Fibroblast of lung (primary cell): ENCODE data around the gene CTNNB1. TPM values are rescaled to one million over a fixed set of nuclear protein-coding genes. Genes with fewer than 3 reads are reported as not detected.

Experiments
- DNase-seq, 2 donors: peaks; one replicate each; pipeline versions ENCODE4 v3.0.0 to v3.0.0-alpha.2; 2010; ENCODE audit warnings: low read depth in 2 of 2
- H2AFZ ChIP-seq: 2 replicates; pipeline ENCODE4 v1.5.1; 2012; ENCODE audit warnings: low read length, control low read depth, inconsistent platforms
- H3K27ac ChIP-seq: 2 replicates; pipeline ENCODE4 v1.5.1; 2011; ENCODE audit warnings: low read length, control low read depth; ENCODE audit not compliant: insufficient read depth
- H3K27me3 ChIP-seq: 2 replicates; pipeline ENCODE4 v1.5.1; 2011; ENCODE audit warnings: mild to moderate bottlenecking, low read length; ENCODE audit not compliant: control insufficient read depth, insufficient read depth
- H3K36me3 ChIP-seq: 2 replicates; pipeline ENCODE4 v1.5.1; 2011; ENCODE audit warnings: low read length; ENCODE audit not compliant: control insufficient read depth, insufficient read depth
- H3K4me1 ChIP-seq: 2 replicates; pipeline ENCODE4 v1.5.1; 2011; ENCODE audit warnings: low read length; ENCODE audit not compliant: control insufficient read depth, insufficient read depth; ENCODE audit errors: extremely low read depth
- H3K4me2 ChIP-seq: 2 replicates; pipeline ENCODE4 v1.5.1; 2011; ENCODE audit warnings: low read length, control low read depth; ENCODE audit not compliant: insufficient read depth; ENCODE audit errors: extremely low read depth
- H3K4me3 ChIP-seq, 4 experiments: fragments of 200-600 bp in 1 of 4; sonication (generic) in 1 of 4; replicated peaks in 1 of 4; 2 replicates each; pipeline ENCODE4 v1.5.1; 2011 to 2016; ENCODE audit warnings: low read length in 4 of 4, low read depth in 3 of 4, mild to moderate bottlenecking in 3 of 4, control low read depth in 2 of 4, inconsistent platforms in 1 of 4, mixed read lengths in 1 of 4; ENCODE audit not compliant: insufficient read depth in 1 of 4; ENCODE audit errors: control extremely low read depth in 1 of 4
- H3K79me2 ChIP-seq: 2 replicates; pipeline ENCODE4 v1.5.1; 2012; ENCODE audit warnings: mild to moderate bottlenecking, low read length, inconsistent platforms; ENCODE audit not compliant: control insufficient read depth, insufficient read depth
- H3K9ac ChIP-seq: 2 replicates; pipeline ENCODE4 v1.5.1; 2011; ENCODE audit warnings: mild to moderate bottlenecking, low read length, control low read depth; ENCODE audit not compliant: insufficient read depth
- H3K9me3 ChIP-seq: 2 replicates; pipeline ENCODE4 v1.5.1; 2012; ENCODE audit warnings: low read depth, low read length; ENCODE audit not compliant: control insufficient read depth, insufficient read depth
- H4K20me1 ChIP-seq: 2 replicates; pipeline ENCODE4 v1.5.1; 2011; ENCODE audit warnings: low read length; ENCODE audit not compliant: control insufficient read depth, insufficient read depth; ENCODE audit errors: extremely low read depth
- EZH2 ChIP-seq: IDR thresholded peaks from 2 replicates; pipeline ENCODE4 v1.5.1; 2012; ENCODE audit warnings: low read length, control low read depth, mild to moderate bottlenecking; ENCODE audit errors: missing control alignments
- polyA plus RNA-seq, 2 donors: library from polyadenylated mRNA; depleted of rRNA in 1 of 2; stranded (reverse) in 1 of 2; unstranded in 1 of 2; fragments of >200 nt; gene quantifications; 2 replicates each; pipeline ENCODE4 v1.2.1, GENCODE V29; 2011 to 2012; ENCODE audit warnings: missing spikeins in 1 of 2
- total RNA-seq: library from RNA; depleted of rRNA; stranded (reverse); fragments of >200 nt; gene quantifications from 2 replicates; pipeline ENCODE4 v1.2.1, GENCODE V29; 2014
- TF ChIP-seq, protein P1 (sequence below), 2 donors: IDR thresholded peaks in 1 of 2; conservative IDR thresholded peaks in 1 of 2; 1 replicate in 1 of 2; 2 replicates in 1 of 2; pipeline ENCODE4 v1.5.1; 2011 to 2012; ENCODE audit warnings: low read length in 2 of 2, control low read depth in 1 of 2, inconsistent platforms in 1 of 2, low read depth in 1 of 2, mild to moderate bottlenecking in 1 of 2

Gene CTNNB1
- total and polyA plus RNA-seq, 2 donors (not counting 1 experiment from before 2014, with no cell fraction given): 266 to 792 TPM

DNA sequence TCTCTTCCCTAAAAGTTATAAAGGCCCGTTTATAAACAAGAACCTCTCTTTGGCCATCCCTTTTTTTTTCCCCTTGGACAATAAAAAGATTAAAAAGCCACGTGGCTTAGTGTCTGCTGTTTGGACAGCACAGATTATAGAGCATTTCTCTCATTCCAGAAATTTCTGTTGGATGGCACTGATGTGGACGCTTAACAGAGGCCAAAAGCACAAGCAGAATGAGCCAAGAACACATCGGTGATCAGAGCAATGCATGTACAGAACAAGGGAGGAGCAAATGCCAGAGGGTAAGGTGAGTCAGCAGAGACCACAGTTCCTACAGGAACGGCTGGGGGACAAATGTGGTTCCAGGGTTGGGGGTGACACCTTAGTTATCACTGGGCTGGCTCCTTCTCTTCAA is 30.3 kb upstream of the CTNNB1 start:
- Histone ChIP-seq H3K4me2 (no peak overlapping the region), H3K9ac (no peak overlapping the region), H4K20me1 (no peaks in the 10 kb centered on the region), H3K4me1 (no peaks in the 10 kb centered on the region), H2AFZ (no peak overlapping the region), H3K27me3 (no peaks in the 10 kb centered on the region), H3K27ac (no peak overlapping the region), H3K9me3 (no peaks in the 10 kb centered on the region), H3K79me2 (no peaks in the 10 kb centered on the region), H3K4me3 (no peak overlapping the region), H3K36me3 (no peaks in the 10 kb centered on the region)
- DNase-seq: peak in 1 of 2 donors; percentile 7
- TF ChIP-seq EZH2: no peak
- TF ChIP-seq, protein P1, sequence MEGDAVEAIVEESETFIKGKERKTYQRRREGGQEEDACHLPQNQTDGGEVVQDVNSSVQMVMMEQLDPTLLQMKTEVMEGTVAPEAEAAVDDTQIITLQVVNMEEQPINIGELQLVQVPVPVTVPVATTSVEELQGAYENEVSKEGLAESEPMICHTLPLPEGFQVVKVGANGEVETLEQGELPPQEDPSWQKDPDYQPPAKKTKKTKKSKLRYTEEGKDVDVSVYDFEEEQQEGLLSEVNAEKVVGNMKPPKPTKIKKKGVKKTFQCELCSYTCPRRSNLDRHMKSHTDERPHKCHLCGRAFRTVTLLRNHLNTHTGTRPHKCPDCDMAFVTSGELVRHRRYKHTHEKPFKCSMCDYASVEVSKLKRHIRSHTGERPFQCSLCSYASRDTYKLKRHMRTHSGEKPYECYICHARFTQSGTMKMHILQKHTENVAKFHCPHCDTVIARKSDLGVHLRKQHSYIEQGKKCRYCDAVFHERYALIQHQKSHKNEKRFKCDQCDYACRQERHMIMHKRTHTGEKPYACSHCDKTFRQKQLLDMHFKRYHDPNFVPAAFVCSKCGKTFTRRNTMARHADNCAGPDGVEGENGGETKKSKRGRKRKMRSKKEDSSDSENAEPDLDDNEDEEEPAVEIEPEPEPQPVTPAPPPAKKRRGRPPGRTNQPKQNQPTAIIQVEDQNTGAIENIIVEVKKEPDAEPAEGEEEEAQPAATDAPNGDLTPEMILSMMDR (conservative IDR thresholded peaks at IDR 0.05 in 1 of 2, IDR thresholded peaks at IDR 0.05 in 1 of 2; ENCODE audit: low read depth in 1 of 2, low read length in 2 of 2): no peak

DNA sequence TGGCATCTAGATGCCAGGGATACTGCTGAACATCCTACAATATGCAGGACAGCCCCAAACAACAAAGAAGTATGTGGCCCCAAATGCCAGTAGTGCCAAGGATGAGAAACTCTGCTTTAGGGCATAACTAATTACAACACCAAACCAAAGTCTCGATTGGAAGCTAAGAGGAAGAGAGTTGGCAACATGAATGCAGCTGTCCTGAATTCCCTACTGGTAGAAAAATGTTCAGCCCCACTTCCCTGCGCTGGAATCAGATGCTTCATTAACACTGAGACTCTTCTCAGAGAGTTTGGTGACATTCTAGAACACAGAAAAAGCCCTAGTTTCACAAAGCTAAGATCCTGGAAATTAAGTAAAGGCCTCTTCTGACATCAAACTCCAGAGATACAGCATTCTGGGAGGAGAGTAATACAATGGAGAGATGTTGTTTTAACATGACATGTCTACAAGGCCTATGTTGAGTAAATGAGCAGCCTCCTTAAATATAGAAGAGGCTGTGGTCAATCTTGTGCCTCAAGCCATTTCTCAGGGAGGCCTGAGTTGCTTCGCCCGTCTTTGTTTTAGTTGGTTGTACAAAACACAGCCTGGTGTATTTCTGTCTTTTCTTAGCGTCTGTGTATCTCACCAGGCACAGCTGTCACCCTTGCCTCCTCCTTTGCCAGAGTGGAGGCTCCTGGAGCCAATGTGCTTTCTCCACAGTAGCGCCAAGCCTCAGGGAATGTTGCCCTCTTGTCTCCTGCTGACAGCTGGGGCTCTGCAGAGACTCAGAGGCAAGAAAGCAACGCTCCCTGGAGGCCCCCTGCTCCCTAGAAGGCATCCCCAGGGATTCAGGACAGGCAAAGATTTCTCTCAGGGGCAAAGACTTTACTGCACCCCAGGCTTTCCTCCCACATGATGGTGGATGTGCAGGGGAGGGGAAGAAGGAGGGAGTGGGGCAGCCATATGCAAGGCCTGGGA is 25.1 kb upstream of the CTNNB1 start:
- H3K36me3 ChIP-seq: no peaks in the 10 kb centered on the region
- no peak for DNase-seq
- peaks cover 5% of the 10 kb centered on the region for H3K27me3 ChIP-seq
- H3K27ac ChIP-seq: no peak overlapping the region
- H3K4me1 ChIP-seq: no peaks in the 10 kb centered on the region
- H3K9ac ChIP-seq: no peak overlapping the region
- no peak overlapping the region for H3K4me2 ChIP-seq
- no peaks in the 10 kb centered on the region for H3K9me3 ChIP-seq
- no peak overlapping the region for H2AFZ ChIP-seq
- TF ChIP-seq, protein P1 (conservative IDR thresholded peaks at IDR 0.05 in 1 of 2, IDR thresholded peaks at IDR 0.05 in 1 of 2; ENCODE audit: low read depth in 1 of 2, low read length in 2 of 2): no peak
- no peak for TF ChIP-seq EZH2
- no peaks in the 10 kb centered on the region for H4K20me1 ChIP-seq
- H3K79me2 ChIP-seq: no peaks in the 10 kb centered on the region
- no peak overlapping the region for H3K4me3 ChIP-seq

DNA sequence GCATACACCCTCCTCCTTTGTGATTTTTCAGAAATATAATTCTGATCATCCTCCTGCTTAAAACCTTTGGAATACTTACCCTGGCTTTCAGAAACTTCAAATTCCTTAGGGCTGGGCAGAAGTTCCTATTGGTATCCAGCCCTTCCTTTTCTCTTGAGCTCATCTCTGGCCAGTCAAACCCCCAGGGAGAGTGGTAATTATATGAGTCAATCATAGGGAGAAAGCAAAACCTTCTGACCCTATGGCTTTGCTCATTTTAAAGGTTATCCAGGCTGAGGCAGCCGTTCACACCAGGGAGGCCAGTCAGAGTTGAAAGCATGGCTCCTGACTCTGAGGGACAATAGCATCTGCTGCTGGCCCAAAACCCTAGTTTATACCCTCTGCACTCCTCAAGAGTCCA is 23.9 kb upstream of the CTNNB1 start:
- Histone ChIP-seq H2AFZ (no peak overlapping the region), H3K9me3 (no peaks in the 10 kb centered on the region), H3K27me3 (peaks cover 5% of the 10 kb centered on the region), H3K79me2 (no peaks in the 10 kb centered on the region), H4K20me1 (no peaks in the 10 kb centered on the region), H3K36me3 (no peaks in the 10 kb centered on the region), H3K9ac (no peak overlapping the region), H3K4me1 (no peaks in the 10 kb centered on the region), H3K4me3 (no peak overlapping the region), H3K4me2 (no peak overlapping the region), H3K27ac (no peak overlapping the region)
- no peak for DNase-seq
- no peak for TF ChIP-seq EZH2
- TF ChIP-seq, protein P1 (conservative IDR thresholded peaks at IDR 0.05 in 1 of 2, IDR thresholded peaks at IDR 0.05 in 1 of 2; ENCODE audit: low read depth in 1 of 2, low read length in 2 of 2): no peak
